Gastrocnemius medialis (tissue), 4 donors: ENCODE measurements around the gene XPO4. TPM values are rescaled to one million over a fixed set of nuclear protein-coding genes. Genes with fewer than 3 reads are reported as not detected.

Source experiments
- ATAC-seq, 2 donors: fragments of 150-250 bp; one replicate each; pipeline ENCODE4 v1.9.1; 2016
- DNase-seq, 2 donors: peaks; one replicate each; pipeline ENCODE4 v3.0.0-alpha.2; 2019
- H3K27ac ChIP-seq, 4 donors: fragments of 200-600 bp; sonication (generic); 1 replicate in 1 of 4; 2 replicates in 3 of 4; pipeline ENCODE4 v1.5.1; 2016 to 2018; ENCODE audit warnings: mild to moderate bottlenecking in 2 of 4, moderate library complexity in 1 of 4
- H3K27me3 ChIP-seq, 3 donors: fragments of 200-600 bp; sonication (generic) in 2 of 3; 1 replicate in 1 of 3; 2 replicates in 2 of 3; pipeline versions ENCODE4 v1.5.1 to v1.6.0; 2016 to 2019; ENCODE audit warnings: mild to moderate bottlenecking in 1 of 3, moderate library complexity in 1 of 3
- H3K36me3 ChIP-seq, 2 donors: fragments of 200-600 bp; sonication (generic) in 1 of 2; one replicate each; pipeline ENCODE4 v1.5.1; 2017 to 2018
- H3K4me1 ChIP-seq, 2 donors: fragments of 200-600 bp; sonication (generic) in 1 of 2; one replicate each; pipeline ENCODE4 v1.5.1; 2016 to 2017; ENCODE audit warnings: mild to moderate bottlenecking in 2 of 2
- H3K4me3 ChIP-seq, 4 donors: fragments of 200-600 bp; sonication (generic) in 3 of 4; 1 replicate in 1 of 4; 2 replicates in 3 of 4; pipeline ENCODE4 v1.5.1; 2016 to 2019; ENCODE audit warnings: mild to moderate bottlenecking in 2 of 4
- H3K9me3 ChIP-seq, 3 donors: fragments of 200-600 bp; sonication (generic) in 2 of 3; 1 replicate in 1 of 3; 2 replicates in 2 of 3; pipeline ENCODE4 v1.5.1; 2016 to 2019
- CTCF ChIP-seq, 5 experiments: fragments of 450-650 bp in 3 of 5; fragments of 200-600 bp in 2 of 5; sonication (generic) in 2 of 5; IDR thresholded peaks in 4 of 5; conservative IDR thresholded peaks in 1 of 5; 1 replicate in 4 of 5; 2 replicates in 1 of 5; pipeline ENCODE4 v1.5.1; 2016 to 2019; ENCODE audit warnings: antibody characterized with exemption in 5 of 5, mild to moderate bottlenecking in 3 of 5, moderate library complexity in 3 of 5
- POLR2A ChIP-seq, 2 donors: fragments of 450-650 bp; IDR thresholded peaks; one replicate each; pipeline ENCODE4 v1.6.1; 2017; ENCODE audit warnings: antibody characterized with exemption in 2 of 2, mild to moderate bottlenecking in 2 of 2, moderate library complexity in 2 of 2
- in situ Hi-C, 4 donors: fragments of 200-750 bp; cut with MboI; loops; one replicate each; pipeline versions ENCODE4 v1.15.0 to v1.8.0; 2017; ENCODE audit warnings: low sequenced_read_pairs in 4 of 4
- intact Hi-C: fragments of 100-400 bp; cut with DNase I; formaldehyde crosslinking; loops from one replicate; pipeline ENCODE4 v1.15.1; 2023; ENCODE audit warnings: low total_unique reads
- total RNA-seq, 4 donors: library from RNA; depleted of rRNA; stranded (reverse); fragments of >200 nt; gene quantifications; one replicate each; pipeline versions ENCODE4 v1.1.0 to v1.2.3, GENCODE V29; 2016

Gene XPO4
- total RNA-seq, 4 donors from 2014 or later: 10.0 to 18.7 (median 14.7) TPM

GRCh38 chr13:20779405-20779804 lies 123.1 kb downstream of the XPO4 start:
- TF ChIP-seq POLR2A (IDR thresholded peaks at IDR 0.05): no peak
- no peak for TF ChIP-seq CTCF (IDR thresholded peaks at IDR 0.05 in 4 of 5, conservative IDR thresholded peaks at IDR 0.05 in 1 of 5)
- intact Hi-C loops: loop anchor here (5.0 kb wide), 1 partner anchor 822 kb away; the partner anchor contains the start of gene ZMYM2

GRCh38 chr13:20778311-20778710 lies 124.2 kb downstream of the XPO4 start:
- in situ Hi-C loops: no loop called here
- Histone ChIP-seq H3K27ac (peak overlapping the region in 1 of 4 donors; percentile 36), H3K9me3 (no peaks in the 10 kb centered on the region), H3K27me3 (no peaks in the 10 kb centered on the region), H3K4me3 (no peak overlapping the region), H3K36me3 (peaks cover 0 to 18% of the 10 kb centered on the region in 2 donors), H3K4me1 (no peaks in the 10 kb centered on the region)
- intact Hi-C loops: loop anchor here (5.0 kb wide), 1 partner anchor 821 kb away; the partner anchor contains the start of gene ZMYM2
- TF ChIP-seq POLR2A (IDR thresholded peaks at IDR 0.05) (no peak), CTCF (IDR thresholded peaks at IDR 0.05 in 4 of 5, conservative IDR thresholded peaks at IDR 0.05 in 1 of 5) (no peak)
- no peak for ATAC-seq
- DNase-seq: no peak

More at GRCh38 chr13:20779405-20779804, 123.1 kb downstream of the XPO4 start:
- H3K9me3 ChIP-seq: no peaks in the 10 kb centered on the region
- ATAC-seq (no peak), DNase-seq (no peak)
- no peaks in the 10 kb centered on the region for H3K27me3 ChIP-seq
- no peaks in the 10 kb centered on the region for H3K4me1 ChIP-seq
- in situ Hi-C loops: no loop called here
- peaks cover 0 to 26% of the 10 kb centered on the region in 2 donors for H3K36me3 ChIP-seq
- peak overlapping the region in 1 of 4 donors; percentile 12 for H3K27ac ChIP-seq
- H3K4me3 ChIP-seq: no peak overlapping the region

- intact Hi-C loops: loop anchor here (5.0 kb wide), 1 partner anchor 819 kb away; the partner anchor contains the start of gene ZMYM2
- H3K4me1 ChIP-seq: peaks cover 7 to 10% of the 10 kb centered on the region in 2 donors
- H3K27me3 ChIP-seq: no peaks in the 10 kb centered on the region
- no peaks in the 10 kb centered on the region for H3K9me3 ChIP-seq
- no peak overlapping the region for H3K4me3 ChIP-seq
- in situ Hi-C loops: no loop called here
- TF ChIP-seq POLR2A (IDR thresholded peaks at IDR 0.05): no peak
- peak overlapping the region in 1 of 4 donors; percentile 10 for H3K27ac ChIP-seq
- ATAC-seq (no peak), DNase-seq (no peak)
- peaks cover 0 to 2% of the 10 kb centered on the region in 2 donors for H3K36me3 ChIP-seq
These were observed 125.8 kb downstream of the XPO4 start for GRCh38 chr13:20776751-20777150.

GRCh38 chr13:20775961-20776360 lies 126.6 kb downstream of the XPO4 start:
- ATAC-seq (no peak), DNase-seq (no peak)
- TF ChIP-seq CTCF (IDR thresholded peaks at IDR 0.05 in 4 of 5, conservative IDR thresholded peaks at IDR 0.05 in 1 of 5): no peak
- no peak for TF ChIP-seq POLR2A (IDR thresholded peaks at IDR 0.05)
- intact Hi-C loops (loop anchor here (2.0 to 5.0 kb wide), 2 partner anchors 19 to 819 kb away; partner anchors contain the start of gene ZMYM2), in situ Hi-C loops (no loop called here)
- Histone ChIP-seq H3K4me3 (no peak overlapping the region), H3K36me3 (peaks cover 0 to 4% of the 10 kb centered on the region in 2 donors), H3K27ac (no peak overlapping the region), H3K9me3 (no peaks in the 10 kb centered on the region), H3K4me1 (peaks cover 8 to 10% of the 10 kb centered on the region in 2 donors), H3K27me3 (no peaks in the 10 kb centered on the region)

GRCh38 chr13:20774746-20775145 lies 127.8 kb downstream of the XPO4 start:
- intact Hi-C loops: loop anchor here (2.0 to 5.0 kb wide), 4 partner anchors 20 to 817 kb away; partner anchors contain the start of genes IFT88 and ZMYM2
- H3K27ac ChIP-seq: peak overlapping the region; percentile 1 to 95 (median 92)

More at GRCh38 chr13:20774746-20775145, 127.8 kb downstream of the XPO4 start:
- Histone ChIP-seq H3K9me3 (no peaks in the 10 kb centered on the region), H3K27me3 (no peaks in the 10 kb centered on the region), H3K36me3 (peaks cover 0 to 13% of the 10 kb centered on the region in 2 donors), H3K4me1 (peaks cover 10 to 11% of the 10 kb centered on the region in 2 donors), H3K4me3 (no peak overlapping the region)
- TF ChIP-seq CTCF (IDR thresholded peaks at IDR 0.05 in 4 of 5, conservative IDR thresholded peaks at IDR 0.05 in 1 of 5) (no peak), POLR2A (IDR thresholded peaks at IDR 0.05) (no peak)
- DNase-seq: no peak
- in situ Hi-C loops: no loop called here
- no peak for ATAC-seq
